Measurements from ENCODE around the gene CERT1.
A peak's percentile ranks its signal among the peaks of the same experiment; 100 is the strongest.
"Not testable (repeated sequence)": the region's sequence is repeated elsewhere in the genome, so short reads cannot be mapped to it uniquely, and the experiment has no call there.

Gene CERT1

GRCh38 chr5:75340714-75341478 lies 170.5 kb downstream of the CERT1 start:
- DNase-seq: no peak

GRCh38 chr5:75338408-75338807 lies 173.0 kb downstream of the CERT1 start:
- no peak for DNase-seq

GRCh38 chr5:75337366-75338021 lies 173.9 kb downstream of the CERT1 start:
- DNase-seq: no peak

GRCh38 chr5:75336615-75337336 lies 174.7 kb downstream of the CERT1 start, which contains the start of gene HMGCR:
Gene HMGCR (plus strand): TSS chr5:75337220. CDS start chr5:75342606, 5,386 bp downstream.
- peak; percentile 89 for DNase-seq

GRCh38 chr5:75335952-75336614 lies 175.3 kb downstream of the CERT1 start:
- DNase-seq: no peak

- no peak for DNase-seq
These were observed 175.9 kb downstream of the CERT1 start for GRCh38 chr5:75335486-75335885.

- DNase-seq: not testable (repeated sequence)
These were observed 177.0 kb downstream of the CERT1 start for GRCh38 chr5:75334413-75334812.

- not testable (repeated sequence) for DNase-seq
These were observed 177.7 kb downstream of the CERT1 start for GRCh38 chr5:75333759-75334158.

- no peak for DNase-seq
These were observed 180.0 kb downstream of the CERT1 start for GRCh38 chr5:75331095-75332090.

- DNase-seq: no peak
These were observed 181.0 kb downstream of the CERT1 start for GRCh38 chr5:75330404-75330803.

Data from GF-D8 (cell line).